Sigmoid colon (tissue), 4 donors: Measurements from ENCODE around the gene FAM83E.

Experiments
- EP300 ChIP-seq, 4 donors: sonication (generic); formaldehyde crosslinking; IDR thresholded peaks; one replicate each; pipeline ENCODE4 v1.6.1; 2017; ENCODE audit warnings: antibody characterized with exemption in 4 of 4
- POLR2A ChIP-seq, 2 donors: fragments of 450-650 bp; IDR thresholded peaks; one replicate each; pipeline ENCODE4 v1.6.1; 2016; ENCODE audit warnings: antibody characterized with exemption in 2 of 2, mild to moderate bottlenecking in 2 of 2, moderate library complexity in 2 of 2
- POLR2AphosphoS5 ChIP-seq, 4 donors: sonication (generic); formaldehyde crosslinking; IDR thresholded peaks; one replicate each; pipeline ENCODE4 v1.6.1; 2017; ENCODE audit warnings: antibody characterized with exemption in 4 of 4
- TF ChIP-seq, protein P1 (sequence below), 4 experiments: fragments of 450-650 bp in 3 of 4; fragments of 200-600 bp in 1 of 4; IDR thresholded peaks; one replicate each; pipeline ENCODE4 v1.5.1; 2016 to 2019; ENCODE audit warnings: antibody characterized with exemption in 4 of 4, mild to moderate bottlenecking in 3 of 4, moderate library complexity in 2 of 4

DNA sequence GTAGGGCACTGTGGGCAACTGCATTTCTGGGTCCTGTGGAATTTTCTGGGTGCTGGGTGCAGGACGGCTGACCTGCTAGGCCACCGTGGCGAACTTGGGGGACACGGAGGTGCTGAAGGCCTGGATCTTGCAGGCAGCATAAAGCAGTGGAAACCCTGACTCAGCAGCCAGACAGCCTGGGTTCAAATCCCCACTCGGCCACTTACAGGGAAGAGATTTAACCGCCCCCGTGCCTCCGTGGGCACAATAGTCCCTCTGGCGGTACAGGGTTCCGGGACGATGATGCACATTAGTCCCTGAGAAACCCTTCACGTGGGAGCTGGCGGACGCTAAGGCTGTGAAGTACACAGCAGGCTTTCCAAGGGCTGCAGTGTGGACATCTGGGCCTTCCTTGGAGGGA lies 3.0 kb downstream of the FAM83E start:
- TF ChIP-seq, protein P1, sequence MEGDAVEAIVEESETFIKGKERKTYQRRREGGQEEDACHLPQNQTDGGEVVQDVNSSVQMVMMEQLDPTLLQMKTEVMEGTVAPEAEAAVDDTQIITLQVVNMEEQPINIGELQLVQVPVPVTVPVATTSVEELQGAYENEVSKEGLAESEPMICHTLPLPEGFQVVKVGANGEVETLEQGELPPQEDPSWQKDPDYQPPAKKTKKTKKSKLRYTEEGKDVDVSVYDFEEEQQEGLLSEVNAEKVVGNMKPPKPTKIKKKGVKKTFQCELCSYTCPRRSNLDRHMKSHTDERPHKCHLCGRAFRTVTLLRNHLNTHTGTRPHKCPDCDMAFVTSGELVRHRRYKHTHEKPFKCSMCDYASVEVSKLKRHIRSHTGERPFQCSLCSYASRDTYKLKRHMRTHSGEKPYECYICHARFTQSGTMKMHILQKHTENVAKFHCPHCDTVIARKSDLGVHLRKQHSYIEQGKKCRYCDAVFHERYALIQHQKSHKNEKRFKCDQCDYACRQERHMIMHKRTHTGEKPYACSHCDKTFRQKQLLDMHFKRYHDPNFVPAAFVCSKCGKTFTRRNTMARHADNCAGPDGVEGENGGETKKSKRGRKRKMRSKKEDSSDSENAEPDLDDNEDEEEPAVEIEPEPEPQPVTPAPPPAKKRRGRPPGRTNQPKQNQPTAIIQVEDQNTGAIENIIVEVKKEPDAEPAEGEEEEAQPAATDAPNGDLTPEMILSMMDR (IDR thresholded peaks at IDR 0.05): no peak
- TF ChIP-seq POLR2AphosphoS5 (IDR thresholded peaks at IDR 0.05) (no peak), POLR2A (IDR thresholded peaks at IDR 0.05) (no peak), EP300 (IDR thresholded peaks at IDR 0.05) (no peak)
